Activated T-cell treated with anti-CD3 and anti-CD28 coated beads for 24 hours (primary cell): ENCODE measurements around the gene SOX12.
"Not testable (repeated sequence)": the region's sequence is repeated elsewhere in the genome, so short reads cannot be mapped to it uniquely, and the experiment has no call there.

Source experiments
- DNase-seq: peaks from one replicate; pipeline ENCODE4 v3.0.0-alpha.2; 2020; ENCODE audit warnings: low read depth

SOX12 gene

GRCh38 chr20:328975-329695 lies 3.8 kb downstream of the SOX12 start:
- DNase-seq: no peak

GRCh38 chr20:329851-330232 lies 4.5 kb downstream of the SOX12 start:
- DNase-seq: no peak

- peak; percentile 59 for DNase-seq
These were observed 5.1 kb downstream of the SOX12 start for GRCh38 chr20:330233-331149.

- no peak for DNase-seq
These were observed 9.2 kb downstream of the SOX12 start for GRCh38 chr20:334578-334977.

- DNase-seq: not testable (repeated sequence)
These were observed 10.7 kb downstream of the SOX12 start for GRCh38 chr20:336040-336439.

- DNase-seq: peak; percentile 44
These were observed 16.3 kb downstream of the SOX12 start for GRCh38 chr20:341682-342081.

- DNase-seq: no peak
These were observed 17.8 kb downstream of the SOX12 start for GRCh38 chr20:343107-343506.

GRCh38 chr20:346033-346639 lies 20.8 kb downstream of the SOX12 start:
- DNase-seq: no peak

- no peak for DNase-seq
These were observed 21.4 kb downstream of the SOX12 start, which contains the start of gene NRSN2 for GRCh38 chr20:346640-347316. NRSN2 (plus strand) TSS chr20:347111; CDS start chr20:349644, 2,533 bp downstream.

GRCh38 chr20:347317-347639 lies 21.9 kb downstream of the SOX12 start:
- DNase-seq: no peak

GRCh38 chr20:347640-348484 lies 22.5 kb downstream of the SOX12 start:
- peak; percentile 63 for DNase-seq

- no peak for DNase-seq
These were observed 23.9 kb downstream of the SOX12 start for GRCh38 chr20:348972-349841.

GRCh38 chr20:353166-353565 lies 27.8 kb downstream of the SOX12 start:
- no peak for DNase-seq

GRCh38 chr20:354298-354977 lies 29.1 kb downstream of the SOX12 start:
- DNase-seq: peak; percentile 73

- DNase-seq: not testable (repeated sequence)
These were observed 30.8 kb downstream of the SOX12 start for GRCh38 chr20:356154-356553.

- no peak for DNase-seq
These were observed 31.4 kb downstream of the SOX12 start for GRCh38 chr20:356745-357144.

- DNase-seq: no peak
These were observed 33.7 kb downstream of the SOX12 start for GRCh38 chr20:358891-359555.

GRCh38 chr20:361561-361960 lies 36.2 kb downstream of the SOX12 start:
- no peak for DNase-seq
